ENCODE results near the gene CARD11. TPM values are rescaled to one million over a fixed set of nuclear protein-coding genes. Genes with fewer than 3 reads are reported as not detected.

The CARD11 gene
- total RNA-seq, 1 donor from 2014 or later, result 6.3 TPM

DNA sequence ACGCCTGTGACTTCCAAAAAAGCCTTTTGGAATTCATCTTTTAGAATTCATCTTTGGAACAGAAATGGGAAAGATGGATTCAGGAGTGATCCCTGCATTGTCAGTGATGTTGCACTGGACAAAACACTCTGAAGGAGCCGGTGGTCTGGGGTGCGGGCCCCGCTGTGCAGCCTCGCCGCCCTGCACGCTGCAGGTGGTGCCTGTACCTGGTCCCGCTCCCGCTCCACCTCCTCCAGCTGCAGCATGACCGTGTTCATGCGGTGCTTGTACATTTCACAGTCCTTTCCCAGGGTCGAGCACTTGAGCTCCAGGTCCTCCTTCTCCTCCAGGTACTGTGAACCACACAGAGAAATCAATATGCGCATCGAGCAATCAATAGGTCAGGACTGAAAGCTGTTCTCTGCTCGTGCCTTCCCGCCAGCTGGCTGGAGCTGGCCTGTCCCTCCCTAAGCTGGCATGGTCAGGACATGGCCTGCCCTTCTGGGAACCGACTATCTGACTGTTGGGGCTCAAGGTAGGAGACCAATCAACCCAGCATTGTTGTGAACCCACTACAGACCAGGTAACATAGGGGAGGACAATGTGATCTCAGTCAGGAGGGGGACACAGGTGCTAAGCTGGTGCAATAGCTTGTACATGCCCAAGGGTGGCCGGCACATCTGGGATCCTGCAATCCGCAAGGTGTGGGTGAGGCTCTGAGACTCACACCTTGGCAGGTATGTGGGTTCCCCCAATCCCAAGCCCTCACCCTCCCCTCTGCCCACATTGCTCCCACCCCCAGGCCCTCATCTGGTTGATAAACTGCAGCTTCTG lies 105.8 kb downstream of the CARD11 start:
- H3K27me3 ChIP-seq (ENCODE audit: control insufficient read depth, insufficient read depth, low read length), result no peaks in the 10 kb centered on the region
- FAIRE-seq (peak; percentile 84), DNase-seq (ENCODE audit: low read depth) (no peak)
- H3K36me3 ChIP-seq (ENCODE audit: control insufficient read depth, insufficient read depth, low read length), result no peaks in the 10 kb centered on the region
- no peak overlapping the region for H3K4me3 ChIP-seq (ENCODE audit: low read depth, low read length)
- TF ChIP-seq CTCF (IDR thresholded peaks at IDR 0.05; ENCODE audit: insufficient read depth, low read length, severe bottlenecking), result no peak

DNA sequence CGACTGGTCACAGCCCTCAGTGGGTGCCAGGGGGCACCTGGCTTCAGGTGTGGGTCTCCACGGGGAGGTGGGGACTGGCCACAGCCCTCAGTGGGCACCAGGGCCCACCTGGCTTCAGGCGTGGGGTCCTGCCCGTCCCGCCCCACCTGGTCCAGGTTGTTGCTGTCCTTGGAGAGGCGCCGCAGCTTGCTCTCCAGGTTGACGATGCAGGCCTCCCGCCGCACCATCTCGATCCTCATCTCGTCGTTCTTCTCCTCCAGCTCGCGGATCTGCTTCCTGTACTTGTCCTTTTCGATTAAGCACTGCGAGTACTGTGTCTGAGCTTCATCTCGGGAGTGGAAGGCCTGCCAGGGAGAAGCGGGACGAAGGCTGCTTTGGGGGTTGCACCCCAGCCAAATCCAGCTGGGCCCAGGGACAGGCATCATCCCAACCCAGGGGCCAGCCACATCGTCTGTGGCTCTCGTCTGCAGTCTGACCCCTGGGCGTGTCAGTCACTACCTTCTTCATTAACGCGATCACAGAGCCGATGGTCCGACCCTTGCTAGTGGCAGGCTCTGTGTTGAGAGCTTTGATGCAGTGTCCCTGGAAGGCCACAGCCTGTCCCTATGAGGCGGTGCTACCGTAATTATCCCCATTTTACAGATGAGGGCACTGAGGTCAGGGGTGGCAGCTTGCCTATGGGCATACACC lies 106.6 kb downstream of the CARD11 start:
- no peak for TF ChIP-seq CTCF (IDR thresholded peaks at IDR 0.05; ENCODE audit: insufficient read depth, low read length, severe bottlenecking)
- no peak for FAIRE-seq
- DNase-seq (ENCODE audit: low read depth), result no peak
- H3K4me3 ChIP-seq (ENCODE audit: low read depth, low read length), result no peak overlapping the region
- H3K36me3 ChIP-seq (ENCODE audit: control insufficient read depth, insufficient read depth, low read length), result no peaks in the 10 kb centered on the region
- no peaks in the 10 kb centered on the region for H3K27me3 ChIP-seq (ENCODE audit: control insufficient read depth, insufficient read depth, low read length)

DNA sequence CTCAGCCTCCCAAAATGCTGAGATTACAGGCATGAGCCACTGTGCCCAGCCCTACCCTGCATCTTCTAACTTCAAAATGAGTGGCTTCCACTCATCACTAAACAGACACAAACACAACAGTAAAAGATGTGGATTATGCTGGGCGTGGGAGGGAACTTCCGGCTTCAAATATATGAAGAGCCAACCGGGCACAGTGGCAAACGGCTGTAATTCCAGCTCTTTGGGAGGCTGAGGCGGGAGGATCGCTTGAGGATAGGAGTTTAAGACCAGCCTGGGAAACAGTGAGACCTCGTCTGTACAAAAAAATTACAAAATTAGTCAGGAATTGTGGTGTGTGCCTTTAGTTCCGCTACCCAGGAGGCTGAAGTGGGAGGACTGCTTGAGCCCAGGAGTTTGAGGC lies 107.4 kb downstream of the CARD11 start:
- DNase-seq (ENCODE audit: low read depth), result no peak
- TF ChIP-seq CTCF (IDR thresholded peaks at IDR 0.05; ENCODE audit: insufficient read depth, low read length, severe bottlenecking), result no peak
- no peak for FAIRE-seq
- Histone ChIP-seq H3K27me3 (ENCODE audit: control insufficient read depth, insufficient read depth, low read length) (no peaks in the 10 kb centered on the region), H3K4me3 (ENCODE audit: low read depth, low read length) (no peak overlapping the region), H3K36me3 (ENCODE audit: control insufficient read depth, insufficient read depth, low read length) (no peaks in the 10 kb centered on the region)

DNA sequence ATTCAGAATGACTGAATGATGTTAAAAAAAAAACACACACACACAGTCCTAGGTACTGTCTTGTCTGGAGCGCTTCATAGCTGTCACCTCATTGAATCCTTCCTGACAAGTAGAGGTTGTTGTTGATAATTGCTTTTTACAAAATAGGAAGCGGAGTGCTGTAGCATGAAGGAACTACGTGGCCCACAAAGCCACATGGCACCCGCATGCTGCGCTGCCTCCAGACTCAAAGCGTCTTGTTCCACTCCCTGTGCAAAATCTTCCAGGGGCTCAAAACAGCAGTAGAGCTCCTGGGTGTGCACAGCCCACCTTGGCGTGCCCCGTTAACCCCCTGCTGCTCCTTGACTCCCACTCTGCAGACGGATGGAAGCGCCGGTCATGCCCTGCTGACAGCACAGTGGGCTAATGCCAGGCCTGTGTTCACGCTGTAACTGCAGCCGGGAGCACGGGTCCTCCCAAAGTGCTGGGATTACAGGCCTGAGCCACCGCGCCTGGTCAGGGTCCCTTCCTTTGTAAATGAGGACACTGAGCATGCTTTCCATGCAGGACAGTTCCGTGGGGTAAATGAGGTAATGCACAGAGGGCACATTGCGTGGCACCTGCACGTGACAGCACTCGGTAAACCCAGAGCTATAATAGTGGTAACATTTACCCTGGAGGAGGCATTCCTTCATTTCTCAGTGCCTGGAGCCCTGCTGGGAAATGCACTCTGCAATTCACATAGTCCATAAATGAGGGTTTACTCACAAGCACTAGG lies 108.5 kb downstream of the CARD11 start:
- no peaks in the 10 kb centered on the region for H3K27me3 ChIP-seq (ENCODE audit: control insufficient read depth, insufficient read depth, low read length)
- DNase-seq (ENCODE audit: low read depth) (no peak), FAIRE-seq (no peak)
- H3K36me3 ChIP-seq (ENCODE audit: control insufficient read depth, insufficient read depth, low read length), result no peaks in the 10 kb centered on the region
- no peak for TF ChIP-seq CTCF (IDR thresholded peaks at IDR 0.05; ENCODE audit: insufficient read depth, low read length, severe bottlenecking)
- no peak overlapping the region for H3K4me3 ChIP-seq (ENCODE audit: low read depth, low read length)

GRCh38 chr7:2934211-2934731 lies 109.4 kb downstream of the CARD11 start:
- Histone ChIP-seq H3K36me3 (ENCODE audit: control insufficient read depth, insufficient read depth, low read length) (no peaks in the 10 kb centered on the region), H3K4me3 (ENCODE audit: low read depth, low read length) (no peak overlapping the region), H3K27me3 (ENCODE audit: control insufficient read depth, insufficient read depth, low read length) (no peaks in the 10 kb centered on the region)
- FAIRE-seq, result no peak
- TF ChIP-seq CTCF (IDR thresholded peaks at IDR 0.05; ENCODE audit: insufficient read depth, low read length, severe bottlenecking), result peak; percentile 17
- peak; percentile 93 for DNase-seq (ENCODE audit: low read depth)
